ENCODE data around the gene MISP.

GRCh38 chr19:792306-792885 is 41.5 kb downstream of the MISP start:
- no peak for TF ChIP-seq ZNF274 (IDR thresholded peaks at IDR 0.05; ENCODE audit: low read depth, low read length)
- no peak for TF ChIP-seq YY1 (IDR thresholded peaks at IDR 0.05; ENCODE audit: insufficient read depth, insufficient read length)
- no peak for TF ChIP-seq SUZ12 (IDR thresholded peaks at IDR 0.05; ENCODE audit: extremely low read depth, insufficient read depth, insufficient read length)
